HepG2 (cell line): ENCODE data around the gene CTRL. TPM values are rescaled to one million over a fixed set of nuclear protein-coding genes. Genes with fewer than 3 reads are reported as not detected.

Experiments
- ARID2 ChIP-seq: sonication (generic); formaldehyde crosslinking; IDR thresholded peaks from 2 replicates; pipeline ENCODE4 v1.8.1; 2022; ENCODE audit warnings: mild to moderate bottlenecking, missing genetic modification reagents, borderline replicate concordance
- ATM ChIP-seq: fragments of 450-650 bp; IDR thresholded peaks from 2 replicates; pipeline ENCODE4 v1.7.1; 2017; ENCODE audit warnings: mild to moderate bottlenecking, borderline replicate concordance
- BRD4 ChIP-seq: sonication (generic); formaldehyde crosslinking; IDR thresholded peaks from 2 replicates; pipeline ENCODE4 v1.4.0; 2020; ENCODE audit warnings: missing genetic modification reagents
- DMAP1 ChIP-seq: IDR thresholded peaks from 2 replicates; pipeline ENCODE4 v1.6.1; 2016
- EP300 ChIP-seq, 3 experiments: sonication (generic) in 1 of 3; formaldehyde crosslinking in 1 of 3; IDR thresholded peaks; 2 replicates each; pipeline versions ENCODE4 v1.5.1 to v1.6.1; 2011 to 2020; ENCODE audit warnings: low read depth in 2 of 3, low read length in 2 of 3, borderline replicate concordance in 1 of 3, improper control_type of control experiment in 1 of 3, mild to moderate bottlenecking in 1 of 3, missing genetic modification reagents in 1 of 3, moderate library complexity in 1 of 3
- HCFC1 ChIP-seq: fragments of 150-350 bp; IDR thresholded peaks from 2 replicates; pipeline ENCODE4 v1.6.1; 2014; ENCODE audit warnings: low read depth, low read length
- LCORL ChIP-seq, 2 experiments: fragments of 450-650 bp in 1 of 2; sonication (generic) in 1 of 2; formaldehyde crosslinking in 1 of 2; IDR thresholded peaks; 2 replicates each; pipeline versions ENCODE4 v1.5.0 to v1.6.1; 2017 to 2020; ENCODE audit warnings: antibody characterized with exemption in 1 of 2, missing genetic modification reagents in 1 of 2
- MAFG ChIP-seq: sonication (generic); formaldehyde crosslinking; IDR thresholded peaks from 2 replicates; pipeline ENCODE4 v1.5.1; 2020; ENCODE audit warnings: mild to moderate bottlenecking, missing genetic modification reagents
- NCOR1 ChIP-seq: fragments of 200-600 bp; sonication (generic); IDR thresholded peaks from 2 replicates; pipeline ENCODE4 v1.7.0; 2017; ENCODE audit warnings: antibody characterized with exemption, low read length, borderline replicate concordance
- NFE2 ChIP-seq: sonication (generic); formaldehyde crosslinking; IDR thresholded peaks from 2 replicates; pipeline ENCODE4 v1.4.0; 2020; ENCODE audit warnings: missing genetic modification reagents
- RBAK ChIP-seq: sonication (generic); formaldehyde crosslinking; IDR thresholded peaks from 2 replicates; pipeline ENCODE4 v1.5.1; 2020; ENCODE audit warnings: mild to moderate bottlenecking, missing genetic modification reagents
- SIX4 ChIP-seq: sonication (generic); formaldehyde crosslinking; IDR thresholded peaks from 2 replicates; pipeline ENCODE4 v1.4.0; 2020; ENCODE audit warnings: missing genetic modification reagents
- TFDP1 ChIP-seq: IDR thresholded peaks from 2 replicates; pipeline ENCODE4 v1.6.1; 2016; ENCODE audit warnings: missing compliant biosample characterization, missing genetic modification reagents, borderline replicate concordance
- ZBTB42 ChIP-seq: sonication (generic); formaldehyde crosslinking; IDR thresholded peaks from 2 replicates; pipeline ENCODE4 v1.5.0; 2020; ENCODE audit warnings: mild to moderate bottlenecking, missing genetic modification reagents
- ZNF776 ChIP-seq: sonication (generic); formaldehyde crosslinking; IDR thresholded peaks from 2 replicates; pipeline ENCODE4 v1.4.0; 2020; ENCODE audit warnings: mild to moderate bottlenecking, missing genetic modification reagents
- ZNF788 ChIP-seq: sonication (generic); formaldehyde crosslinking; IDR thresholded peaks from 2 replicates; pipeline ENCODE4 v1.5.0; 2020; ENCODE audit warnings: mild to moderate bottlenecking, missing genetic modification reagents, borderline replicate concordance
- polyA plus RNA-seq, 8 experiments: library from polyadenylated mRNA; depleted of rRNA in 3 of 8; stranded (reverse) in 7 of 8; unstranded in 1 of 8; fragments of >200 nt; fragmentation: Illumina TruSeq in 4 of 8; extraction: Trizol in 4 of 8; gene quantifications; 2 replicates each; pipeline versions ENCODE4 v1.2.1 to v1.2.3, GENCODE V29; 2011 to 2016; ENCODE audit warnings: low read depth in 4 of 8, missing spikeins in 1 of 8, mixed read lengths in 1 of 8; ENCODE audit not compliant: insufficient read depth in 1 of 8
- total RNA-seq, 5 experiments: library from RNA; depleted of rRNA; stranded (reverse); fragments of >200 nt; fragmentation: Illumina TruSeq; extraction: Trizol; gene quantifications; 2 replicates each; pipeline ENCODE4 v1.2.3, GENCODE V29; 2016; ENCODE audit warnings: low read depth in 1 of 5
- TF ChIP-seq, protein P1 (sequence below): sonication (generic); formaldehyde crosslinking; conservative IDR thresholded peaks from 2 replicates; pipeline ENCODE4 v1.8.0; 2022; ENCODE audit warnings: missing genetic modification reagents
- TF ChIP-seq, protein P2 (sequence below): IDR thresholded peaks from 2 replicates; pipeline ENCODE4 v1.6.1; 2016; ENCODE audit warnings: missing genetic modification reagents, missing compliant biosample characterization
- TF ChIP-seq, protein P3 (sequence below): sonication (generic); formaldehyde crosslinking; IDR thresholded peaks from 2 replicates; pipeline ENCODE4 v1.5.0; 2020; ENCODE audit warnings: missing genetic modification reagents
- TF ChIP-seq, protein P4 (sequence below): sonication (generic); formaldehyde crosslinking; IDR thresholded peaks from 2 replicates; pipeline ENCODE4 v1.8.1; 2022; ENCODE audit warnings: mild to moderate bottlenecking, missing genetic modification reagents
- TF ChIP-seq, protein P5 (sequence below): sonication (generic); formaldehyde crosslinking; IDR thresholded peaks from 2 replicates; pipeline ENCODE4 v1.4.0; 2020; ENCODE audit warnings: mild to moderate bottlenecking, missing genetic modification reagents

The CTRL gene
- total and polyA plus RNA-seq, 2 of the 13 experiments (the other 11 are each of a cell fraction or from before 2014, with no cell fraction given): 1.9 to 2.7 TPM

DNA sequence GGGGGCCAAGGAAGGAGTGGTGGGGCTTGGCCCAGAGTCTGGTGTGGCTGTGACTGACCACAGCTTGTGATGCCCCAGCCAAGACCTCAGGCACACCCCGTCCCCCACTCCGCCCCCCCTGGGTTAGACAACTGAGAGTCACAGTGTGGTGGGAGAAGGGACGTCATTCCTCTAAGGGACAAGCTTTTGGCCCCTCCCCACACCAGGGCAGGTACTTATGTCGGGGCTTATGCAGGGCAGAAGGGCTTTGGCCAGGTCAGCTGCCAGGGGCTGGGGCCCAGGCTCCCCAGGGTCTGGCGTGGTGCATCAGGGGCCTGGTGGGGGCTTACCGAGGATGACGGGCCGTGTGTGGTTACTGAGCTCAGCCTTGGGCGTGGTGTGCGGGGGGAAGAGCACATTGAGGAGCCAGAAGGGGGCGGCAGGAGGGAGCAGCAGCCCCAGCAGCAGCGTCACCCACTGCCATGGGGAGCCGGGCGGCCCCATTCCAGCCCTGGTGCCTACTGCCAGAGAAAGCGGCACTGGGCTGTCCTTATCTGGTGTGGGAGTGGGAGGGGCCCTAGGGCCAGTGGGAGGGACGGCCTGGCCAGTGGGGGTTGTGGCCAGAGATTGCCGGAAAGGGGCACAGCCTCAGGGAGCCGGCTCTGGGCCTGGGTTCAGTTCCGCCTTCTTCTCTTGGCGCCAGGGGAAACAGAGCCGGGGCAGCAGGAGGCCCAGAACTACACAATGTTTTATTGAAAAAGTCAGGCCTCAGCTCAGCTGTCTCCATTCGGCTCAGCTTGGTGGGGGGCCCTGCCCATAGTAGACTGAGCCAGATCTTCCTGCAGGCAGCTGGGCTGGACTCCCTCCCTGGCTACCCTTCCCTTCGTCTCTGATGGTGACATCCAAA lies 12.2 kb upstream of the CTRL start, which contains the start of gene LCAT (continued):
- 0 out of 2 replicates have a peak, but pooled peaks have one; percentile 22 for TF ChIP-seq TFDP1 (CRISPR knock-in tag)
- no peak for TF ChIP-seq MAFG
- no peak for TF ChIP-seq LCORL (IDR thresholded peaks at IDR 0.05)
- no peak; the same call in 1 of the 2 replicates for TF ChIP-seq LCORL (CRISPR knock-in tag; IDR thresholded peaks at IDR 0.05)
- 0 out of 2 replicates have a peak, but pooled peaks have one; percentile 22 for TF ChIP-seq SIX4 (CRISPR knock-in tag)
- TF ChIP-seq BRD4: no peak
- TF ChIP-seq NCOR1: no peak
- no peak; the same call in 1 of the 2 replicates for TF ChIP-seq RBAK
- TF ChIP-seq, protein P1, sequence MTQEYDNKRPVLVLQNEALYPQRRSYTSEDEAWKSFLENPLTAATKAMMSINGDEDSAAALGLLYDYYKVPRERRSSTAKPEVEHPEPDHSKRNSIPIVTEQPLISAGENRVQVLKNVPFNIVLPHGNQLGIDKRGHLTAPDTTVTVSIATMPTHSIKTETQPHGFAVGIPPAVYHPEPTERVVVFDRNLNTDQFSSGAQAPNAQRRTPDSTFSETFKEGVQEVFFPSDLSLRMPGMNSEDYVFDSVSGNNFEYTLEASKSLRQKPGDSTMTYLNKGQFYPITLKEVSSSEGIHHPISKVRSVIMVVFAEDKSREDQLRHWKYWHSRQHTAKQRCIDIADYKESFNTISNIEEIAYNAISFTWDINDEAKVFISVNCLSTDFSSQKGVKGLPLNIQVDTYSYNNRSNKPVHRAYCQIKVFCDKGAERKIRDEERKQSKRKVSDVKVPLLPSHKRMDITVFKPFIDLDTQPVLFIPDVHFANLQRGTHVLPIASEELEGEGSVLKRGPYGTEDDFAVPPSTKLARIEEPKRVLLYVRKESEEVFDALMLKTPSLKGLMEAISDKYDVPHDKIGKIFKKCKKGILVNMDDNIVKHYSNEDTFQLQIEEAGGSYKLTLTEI (CRISPR knock-in tag): no peak
- TF ChIP-seq ZNF788 (CRISPR knock-in tag): peak; percentile 43; the same call in 1 of the 2 replicates
- 0 out of 2 replicates have a peak, but pooled peaks have one; percentile 65 for TF ChIP-seq ARID2 (CRISPR knock-in tag)
- TF ChIP-seq, protein P2, sequence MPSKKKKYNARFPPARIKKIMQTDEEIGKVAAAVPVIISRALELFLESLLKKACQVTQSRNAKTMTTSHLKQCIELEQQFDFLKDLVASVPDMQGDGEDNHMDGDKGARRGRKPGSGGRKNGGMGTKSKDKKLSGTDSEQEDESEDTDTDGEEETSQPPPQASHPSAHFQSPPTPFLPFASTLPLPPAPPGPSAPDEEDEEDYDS (CRISPR knock-in tag): peak; percentile 97
- TF ChIP-seq DMAP1: no peak; the same call in 1 of the 2 replicates
- no peak for TF ChIP-seq ATM
- TF ChIP-seq, protein P3, sequence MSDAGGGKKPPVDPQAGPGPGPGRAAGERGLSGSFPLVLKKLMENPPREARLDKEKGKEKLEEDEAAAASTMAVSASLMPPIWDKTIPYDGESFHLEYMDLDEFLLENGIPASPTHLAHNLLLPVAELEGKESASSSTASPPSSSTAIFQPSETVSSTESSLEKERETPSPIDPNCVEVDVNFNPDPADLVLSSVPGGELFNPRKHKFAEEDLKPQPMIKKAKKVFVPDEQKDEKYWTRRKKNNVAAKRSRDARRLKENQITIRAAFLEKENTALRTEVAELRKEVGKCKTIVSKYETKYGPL (CRISPR knock-in tag): no peak
- TF ChIP-seq EP300 (IDR thresholded peaks at IDR 0.05; ENCODE audit: low read depth in 2 of 2, low read length in 2 of 2): peak in 1 of 2 experiments; percentile 21; a peak in 2 of 4 replicates
- TF ChIP-seq EP300 (CRISPR knock-in tag; IDR thresholded peaks at IDR 0.05; ENCODE audit: borderline replicate concordance): no peak
- TF ChIP-seq HCFC1: peak; percentile 14; the same call in 1 of the 2 replicates
- TF ChIP-seq, protein P4, sequence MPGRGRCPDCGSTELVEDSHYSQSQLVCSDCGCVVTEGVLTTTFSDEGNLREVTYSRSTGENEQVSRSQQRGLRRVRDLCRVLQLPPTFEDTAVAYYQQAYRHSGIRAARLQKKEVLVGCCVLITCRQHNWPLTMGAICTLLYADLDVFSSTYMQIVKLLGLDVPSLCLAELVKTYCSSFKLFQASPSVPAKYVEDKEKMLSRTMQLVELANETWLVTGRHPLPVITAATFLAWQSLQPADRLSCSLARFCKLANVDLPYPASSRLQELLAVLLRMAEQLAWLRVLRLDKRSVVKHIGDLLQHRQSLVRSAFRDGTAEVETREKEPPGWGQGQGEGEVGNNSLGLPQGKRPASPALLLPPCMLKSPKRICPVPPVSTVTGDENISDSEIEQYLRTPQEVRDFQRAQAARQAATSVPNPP (CRISPR knock-in tag): peak; percentile 74
- no peak; the same call in 1 of the 2 replicates for TF ChIP-seq ZBTB42 (CRISPR knock-in tag)
- TF ChIP-seq, protein P5, sequence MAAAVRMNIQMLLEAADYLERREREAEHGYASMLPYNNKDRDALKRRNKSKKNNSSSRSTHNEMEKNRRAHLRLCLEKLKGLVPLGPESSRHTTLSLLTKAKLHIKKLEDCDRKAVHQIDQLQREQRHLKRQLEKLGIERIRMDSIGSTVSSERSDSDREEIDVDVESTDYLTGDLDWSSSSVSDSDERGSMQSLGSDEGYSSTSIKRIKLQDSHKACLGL: peak; percentile 73; the same call in 1 of the 2 replicates
- no peak for TF ChIP-seq NFE2
- TF ChIP-seq ZNF776 (CRISPR knock-in tag): no peak; the same call in none of the 2 replicates
